Muscle of arm (tissue), 12 donors: ENCODE data around the gene RALGAPA2. TPM values are rescaled to one million over a fixed set of nuclear protein-coding genes. Genes with fewer than 3 reads are reported as not detected.
A peak's percentile ranks its signal among the peaks of the same experiment; 100 is the strongest.

ENCODE experiments used
- DNase-seq: peaks from one replicate; pipeline ENCODE4 v3.0.0-alpha.2; 2013
- polyA plus RNA-seq, 12 donors: library from polyadenylated mRNA; unstranded; fragments of 120-200 nt; gene quantifications; one replicate each; pipeline ENCODE4 v1.2.1, GENCODE V29; 2013; ENCODE audit not compliant: insufficient read length in 12 of 12

The RALGAPA2 gene
- polyA plus RNA-seq, 12 donors, result 8.1 to 25.9 (median 9.6) TPM; not detected in 1

DNA sequence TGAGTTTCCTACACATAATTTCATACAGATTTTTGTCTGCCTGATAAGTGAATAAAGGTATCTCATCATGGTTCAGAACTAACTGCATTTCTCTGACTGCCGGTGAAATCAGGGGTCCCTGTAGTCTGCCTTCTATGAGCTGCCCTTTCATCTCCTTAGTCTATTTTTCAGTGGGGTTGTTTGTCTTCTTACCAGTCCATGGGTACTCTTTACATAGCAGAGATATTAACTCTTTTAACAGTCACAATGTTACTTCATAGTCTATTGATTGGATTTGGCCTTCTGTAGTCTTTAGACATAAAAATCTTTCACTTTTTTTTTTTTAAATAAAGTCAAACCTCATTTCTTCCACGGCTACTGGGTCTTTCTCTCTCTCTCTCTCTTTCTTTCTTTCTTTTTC, 79.8 kb downstream of the RALGAPA2 start:
- DNase-seq, result no peak

DNA sequence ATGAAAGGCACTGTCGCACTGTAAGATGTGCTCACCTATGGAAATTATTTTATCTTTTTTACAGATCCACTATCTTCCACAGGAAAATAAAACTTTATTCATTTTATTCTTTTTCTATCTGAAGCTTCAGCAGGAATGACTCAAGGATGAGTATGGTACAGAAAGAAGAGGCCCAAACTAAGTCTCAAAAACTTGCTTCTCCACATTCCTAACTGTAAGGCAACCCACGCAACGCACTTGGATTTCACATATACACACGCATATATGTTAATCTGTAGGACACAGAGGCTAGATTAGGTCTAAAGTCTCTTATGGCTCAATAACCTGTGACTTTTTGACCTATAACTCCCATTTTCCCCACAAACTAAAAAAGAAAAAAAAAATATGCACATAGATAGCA, 81.9 kb downstream of the RALGAPA2 start:
- DNase-seq, result no peak

DNA sequence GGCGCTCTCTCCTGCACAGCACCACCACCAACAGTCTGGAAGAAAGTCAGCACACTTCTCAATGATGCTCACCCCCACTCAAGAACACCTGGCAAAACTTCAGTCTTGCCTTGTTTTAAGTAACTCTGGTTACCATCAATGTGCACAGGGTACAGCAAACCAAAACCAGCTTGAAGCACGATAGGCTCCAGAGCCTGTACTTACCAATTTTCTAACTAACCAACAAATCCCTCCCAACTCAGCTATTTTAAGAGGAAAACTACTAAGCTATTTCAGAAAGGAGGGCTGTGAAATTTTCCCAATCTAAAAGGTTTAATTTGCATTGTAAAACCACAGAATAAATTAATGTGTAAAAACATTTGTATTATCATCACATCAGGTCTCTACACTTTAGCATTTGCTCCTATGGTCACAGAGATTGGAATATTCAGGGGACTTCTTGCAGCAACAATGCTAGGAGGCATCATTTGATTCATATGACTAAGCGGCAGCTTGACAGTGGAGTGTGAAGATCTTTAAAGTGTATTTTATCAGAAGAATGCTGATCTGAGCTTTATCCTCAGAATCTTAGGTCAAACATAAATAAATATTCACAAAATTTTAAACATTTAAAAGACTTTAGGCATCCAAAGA, 82.8 kb downstream of the RALGAPA2 start:
- DNase-seq, result no peak

DNA sequence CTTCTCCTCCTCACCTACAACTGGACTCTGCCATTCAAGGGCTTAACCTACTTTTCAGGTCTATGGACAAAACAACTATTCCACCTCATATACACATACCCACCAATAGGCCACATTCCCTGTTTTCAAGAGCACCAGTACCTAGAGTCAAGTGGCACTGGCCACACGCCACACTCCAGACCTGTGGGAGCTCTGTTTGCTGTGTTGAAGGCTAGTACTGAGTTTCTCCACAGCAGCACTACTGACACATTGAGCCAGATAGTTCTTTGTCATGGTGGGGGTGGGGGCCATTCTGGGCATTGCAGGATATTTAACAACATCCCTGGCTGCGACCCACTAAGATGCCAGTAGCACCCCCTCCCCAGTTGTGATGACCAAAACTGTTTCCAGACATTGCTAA, 84.1 kb downstream of the RALGAPA2 start:
- no peak for DNase-seq

DNA sequence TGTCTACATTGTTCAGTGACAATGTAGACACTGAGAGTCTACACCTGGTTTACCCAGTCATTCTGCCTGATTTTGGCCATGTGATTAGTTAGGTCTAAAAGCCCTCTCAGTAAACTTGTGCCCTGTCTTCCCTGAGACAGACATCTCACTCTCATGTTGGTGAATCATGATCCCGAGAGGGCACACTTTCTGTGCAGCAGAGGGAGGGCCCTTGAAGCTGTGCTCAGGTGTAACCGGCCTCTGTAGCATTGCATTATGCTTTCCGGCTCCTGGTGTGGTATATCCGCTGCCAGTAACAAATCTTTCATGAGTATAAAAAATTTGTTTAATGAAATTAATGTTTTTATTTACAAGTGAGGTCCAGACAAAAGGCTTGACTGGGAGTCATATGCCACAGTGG, 85.0 kb downstream of the RALGAPA2 start:
- DNase-seq, result no peak

DNA sequence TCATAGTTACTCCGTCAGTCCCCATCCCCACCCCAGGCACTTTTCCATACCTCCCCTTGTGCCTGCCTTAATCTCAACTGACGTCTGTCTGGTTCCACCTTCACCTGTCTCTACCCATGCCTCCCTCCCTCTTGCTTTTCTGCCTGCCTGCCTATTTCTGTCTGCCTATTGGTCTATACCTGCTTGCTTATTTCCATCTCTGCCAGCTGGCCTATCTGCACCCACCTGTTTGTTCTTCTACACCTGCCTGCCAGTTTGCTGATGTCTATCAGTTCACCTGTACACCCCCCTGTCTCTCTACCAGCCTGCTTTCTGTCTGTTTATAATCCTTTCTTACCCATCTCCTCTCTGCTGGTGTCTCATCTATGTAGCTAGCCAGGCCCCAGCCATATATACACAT, 87.5 kb downstream of the RALGAPA2 start:
- no peak for DNase-seq

DNA sequence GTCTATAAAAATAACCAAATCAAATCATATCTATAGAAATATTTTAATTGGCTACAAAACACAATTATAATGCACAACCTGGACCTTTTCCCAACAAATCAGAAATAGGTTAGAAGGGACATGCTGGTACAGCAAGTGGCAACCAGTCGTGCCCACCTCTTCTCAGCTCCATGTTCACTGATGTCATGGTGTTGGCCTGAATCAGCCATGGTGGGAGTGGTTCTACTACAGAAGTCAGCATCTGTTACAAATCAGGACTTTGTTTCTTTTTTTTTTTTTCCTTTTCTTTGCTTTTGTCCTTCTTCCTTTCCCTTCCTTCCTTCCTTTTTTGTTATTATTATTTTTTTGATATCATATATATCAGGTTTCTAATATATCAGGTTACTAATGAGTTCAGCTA, 91.2 kb downstream of the RALGAPA2 start:
- DNase-seq, result no peak

DNA sequence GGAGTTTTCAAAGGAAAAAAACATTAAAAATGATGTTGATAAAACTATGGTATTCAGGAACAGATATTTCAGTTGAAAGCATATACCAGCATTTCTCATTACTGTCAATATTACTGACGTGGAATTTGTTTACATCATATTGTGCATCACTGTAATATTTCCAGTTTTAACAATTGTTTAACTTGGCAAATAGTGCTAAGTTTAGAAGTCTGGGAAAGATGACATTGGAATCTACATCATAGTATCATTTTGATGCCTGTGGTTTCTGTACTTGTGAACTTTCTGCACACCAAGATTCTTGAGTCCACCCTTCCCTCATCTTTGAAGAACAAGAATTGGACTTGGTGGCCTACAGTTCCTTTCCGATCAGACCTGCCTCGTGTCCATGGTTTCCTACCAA, 98.1 kb downstream of the RALGAPA2 start:
- DNase-seq, result no peak

DNA sequence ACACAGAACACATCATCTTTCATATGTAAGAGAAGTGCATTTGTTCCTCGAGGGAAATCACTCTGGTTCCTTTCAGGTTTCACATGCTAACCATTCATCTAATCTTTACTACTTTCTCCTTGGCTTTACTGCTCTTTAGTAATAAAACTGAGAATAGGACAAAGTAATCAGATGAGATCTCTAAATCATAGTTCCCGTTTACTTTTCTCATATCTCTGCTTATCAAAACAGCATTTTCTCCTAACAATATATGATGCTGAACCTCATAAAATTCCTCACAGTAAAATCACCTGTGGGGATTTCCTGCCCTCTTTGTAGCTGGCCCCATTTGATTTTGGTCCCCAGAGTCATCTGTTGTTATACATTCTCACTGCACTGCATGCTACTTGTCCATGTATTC, 100.2 kb downstream of the RALGAPA2 start:
- DNase-seq, result no peak

DNA sequence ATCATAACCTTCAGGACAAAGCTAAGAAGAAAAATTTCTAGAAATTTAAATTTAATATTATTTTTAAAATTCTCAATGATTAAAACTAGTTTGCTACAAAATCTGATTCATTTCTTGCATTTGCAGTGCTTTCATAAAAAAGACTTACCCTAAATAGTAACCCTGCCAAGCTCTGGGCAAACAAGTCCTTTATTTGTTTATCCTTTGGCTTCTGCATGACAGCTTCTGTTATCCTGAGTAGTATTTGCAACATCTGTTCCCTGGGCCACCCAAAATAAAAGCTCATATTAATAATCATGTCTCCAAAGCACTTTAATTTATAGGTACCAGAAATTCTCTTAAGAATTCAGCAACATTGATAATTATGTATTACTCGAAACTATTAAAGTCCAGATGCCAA, 101.3 kb downstream of the RALGAPA2 start:
- DNase-seq, result no peak

DNA sequence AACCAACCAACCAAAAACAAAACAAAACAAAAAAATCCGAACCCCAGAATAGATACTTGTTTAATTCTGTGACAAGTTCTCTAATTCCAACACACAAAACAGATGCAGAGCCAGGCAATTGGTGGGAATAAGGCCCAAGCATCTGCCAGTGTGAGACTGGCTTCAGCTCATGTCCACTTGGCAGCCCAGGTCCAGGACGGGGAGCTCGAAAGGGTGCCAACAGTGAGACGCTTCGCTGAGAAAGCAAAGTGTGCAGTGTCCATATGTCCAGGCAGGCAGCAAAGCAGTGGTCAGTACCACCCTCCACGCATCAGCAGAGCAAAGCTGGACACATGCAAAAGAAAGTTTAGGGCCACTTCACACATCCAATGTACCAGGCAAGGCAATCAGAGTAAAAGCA, 102.9 kb downstream of the RALGAPA2 start:
- no peak for DNase-seq

DNA sequence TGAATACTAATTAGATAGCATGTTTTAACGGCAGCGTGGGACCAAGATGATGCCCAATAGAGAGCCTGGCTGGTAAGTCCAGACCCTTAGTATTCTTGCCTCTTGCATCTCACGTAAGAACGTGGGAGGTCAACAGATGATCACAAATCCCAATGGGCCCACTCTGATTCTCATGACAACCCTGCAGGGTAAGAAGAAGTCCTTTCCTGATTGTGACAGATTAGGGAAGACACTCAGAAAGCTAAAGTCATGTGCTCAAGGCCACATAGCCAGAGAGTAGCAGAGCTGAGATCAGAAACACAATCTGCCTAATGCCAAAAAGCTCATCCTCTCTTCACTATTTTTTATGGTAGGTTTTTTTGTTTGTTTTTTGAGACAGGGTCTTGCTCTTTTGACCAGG, 103.8 kb downstream of the RALGAPA2 start:
- no peak for DNase-seq

DNA sequence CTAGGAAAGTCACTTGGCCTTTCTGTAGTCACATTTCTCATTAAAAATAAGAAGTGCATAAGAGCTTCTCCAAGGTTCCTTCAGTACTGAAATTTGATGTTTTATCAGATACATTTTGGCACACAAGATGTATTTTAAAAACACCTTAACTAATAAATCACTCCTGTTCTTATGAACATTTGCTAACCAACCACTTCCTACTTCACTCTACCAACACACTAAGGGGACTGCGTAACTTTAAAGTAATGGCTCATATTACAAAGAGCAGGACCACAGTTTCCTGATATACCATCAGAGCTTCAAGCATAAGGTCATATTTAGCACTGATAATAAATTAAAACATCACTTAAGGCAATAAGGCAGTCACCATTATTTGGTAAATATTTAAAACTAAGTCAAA, 104.4 kb downstream of the RALGAPA2 start:
- DNase-seq, result no peak

DNA sequence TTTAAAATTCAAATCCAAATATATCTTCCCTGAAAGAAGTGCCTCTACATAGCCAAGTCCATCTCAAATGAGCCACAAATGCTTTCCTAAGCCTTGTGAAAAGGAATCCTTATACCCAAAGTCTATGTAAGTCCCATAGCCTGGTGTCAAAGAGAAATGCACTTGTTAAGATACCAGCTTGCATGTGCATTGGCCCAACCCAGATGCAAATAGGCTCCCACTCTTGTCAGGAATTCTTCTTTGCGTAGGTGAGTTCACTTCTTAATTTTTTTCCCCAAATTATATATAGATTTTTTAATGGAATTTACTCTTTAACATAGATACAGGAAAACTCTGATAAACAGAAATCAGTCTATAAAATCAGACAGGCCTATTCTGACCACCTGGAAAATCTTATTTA, 105.6 kb downstream of the RALGAPA2 start:
- no peak for DNase-seq

DNA sequence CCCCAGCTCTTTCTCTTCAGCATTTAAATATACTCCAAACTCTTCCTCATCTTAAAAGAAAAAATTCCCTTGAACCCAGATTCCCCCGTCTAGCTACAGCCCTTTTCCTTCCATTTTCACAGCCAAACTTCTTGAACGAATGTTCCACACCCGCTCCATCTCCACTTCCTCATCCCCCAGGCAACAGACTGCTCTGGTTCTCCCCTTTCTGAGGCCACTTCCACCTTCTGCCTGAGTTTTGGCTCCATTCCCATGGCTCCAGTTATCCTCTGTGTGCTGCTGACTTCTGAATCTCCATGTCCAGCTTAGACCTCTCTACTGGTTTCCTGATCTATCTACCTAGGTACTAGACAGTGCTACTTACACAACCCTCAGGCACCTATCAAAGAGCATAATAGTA, 106.4 kb downstream of the RALGAPA2 start:
- no peak for DNase-seq

DNA sequence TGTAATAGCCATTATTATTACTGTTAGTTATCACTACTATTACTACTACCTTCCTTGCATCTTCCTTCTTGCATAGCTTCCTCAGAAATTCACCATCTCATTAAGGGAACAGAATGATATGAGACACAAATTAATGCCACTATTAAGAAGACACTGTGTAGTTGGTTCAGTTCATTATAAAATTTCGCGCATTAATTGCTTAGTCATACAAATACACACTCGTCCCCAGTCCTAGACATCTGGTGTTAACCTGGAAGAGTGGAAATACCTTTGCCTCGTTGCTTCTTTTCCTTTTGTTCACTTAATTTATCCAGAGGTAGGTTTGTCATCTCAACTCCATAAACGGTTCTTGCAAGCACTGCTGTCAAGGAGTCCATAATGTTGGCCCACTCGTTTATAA, 107.5 kb downstream of the RALGAPA2 start:
- DNase-seq, result no peak

DNA sequence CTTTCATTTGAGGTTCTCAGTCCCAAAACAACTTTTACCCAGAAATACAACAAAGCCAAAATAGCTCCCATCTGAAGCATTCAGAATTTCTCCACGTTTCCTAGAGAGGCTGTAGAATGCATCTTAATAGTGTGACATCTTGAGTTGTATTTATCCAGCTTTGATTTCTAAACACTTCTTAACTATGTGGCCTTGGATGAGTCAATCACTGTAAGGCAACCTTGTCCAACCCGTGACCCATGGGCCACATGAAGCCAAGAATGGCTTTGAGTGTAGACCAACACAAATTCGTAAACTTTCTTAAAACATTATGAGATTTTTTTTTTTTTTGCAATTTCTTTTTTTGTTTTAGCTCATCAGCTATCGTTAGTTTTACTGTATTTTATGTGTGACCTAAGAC, 108.1 kb downstream of the RALGAPA2 start:
- no peak for DNase-seq

DNA sequence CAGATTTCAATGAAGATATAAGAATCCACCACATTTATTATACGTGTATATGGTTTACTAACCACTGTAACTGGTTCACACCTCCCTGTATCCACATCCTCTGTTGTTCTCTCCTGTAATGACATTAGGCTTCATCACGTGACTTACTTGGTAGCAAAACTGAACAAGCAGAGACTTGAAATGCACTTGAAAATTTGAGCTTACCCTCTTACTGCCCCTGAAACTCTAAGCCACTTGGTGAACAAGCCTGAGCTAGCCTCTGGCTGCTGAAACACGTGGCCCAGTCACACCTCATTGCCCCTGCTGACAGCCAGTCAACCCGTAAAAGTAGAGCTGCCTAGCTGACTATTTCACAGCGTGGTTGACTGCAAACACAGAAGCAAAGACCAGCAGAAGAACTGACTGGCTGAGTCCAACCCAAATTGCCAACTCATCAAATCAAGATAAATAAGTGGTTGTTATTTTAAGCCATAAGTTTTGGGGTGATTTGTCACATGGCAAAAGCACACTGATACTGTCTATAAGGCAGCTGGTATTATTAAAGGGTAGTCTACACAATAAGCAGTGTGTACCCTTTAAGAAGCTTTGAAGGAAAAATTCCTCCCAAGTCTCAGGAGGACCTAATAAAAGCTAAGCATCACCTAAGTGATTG, 109.0 kb downstream of the RALGAPA2 start:
- no peak for DNase-seq

DNA sequence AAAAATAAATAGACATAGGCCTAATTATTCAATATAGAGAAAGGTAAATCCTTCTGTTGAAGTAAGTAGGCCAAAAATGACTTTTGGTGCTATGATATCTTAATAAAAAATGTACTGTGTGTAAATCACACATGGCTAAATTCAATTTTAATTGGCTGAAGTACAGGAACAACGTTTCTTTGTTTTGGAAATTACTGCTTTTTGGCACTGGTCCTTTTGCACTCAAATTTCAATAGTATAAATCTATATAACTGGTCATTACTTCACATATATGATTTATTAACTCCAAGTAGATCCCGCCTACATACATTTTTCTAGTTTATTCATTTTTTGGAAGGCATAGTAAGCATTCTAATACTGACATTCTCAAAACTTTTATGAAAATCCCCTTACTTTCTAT, 114.5 kb downstream of the RALGAPA2 start:
- DNase-seq, result no peak

DNA sequence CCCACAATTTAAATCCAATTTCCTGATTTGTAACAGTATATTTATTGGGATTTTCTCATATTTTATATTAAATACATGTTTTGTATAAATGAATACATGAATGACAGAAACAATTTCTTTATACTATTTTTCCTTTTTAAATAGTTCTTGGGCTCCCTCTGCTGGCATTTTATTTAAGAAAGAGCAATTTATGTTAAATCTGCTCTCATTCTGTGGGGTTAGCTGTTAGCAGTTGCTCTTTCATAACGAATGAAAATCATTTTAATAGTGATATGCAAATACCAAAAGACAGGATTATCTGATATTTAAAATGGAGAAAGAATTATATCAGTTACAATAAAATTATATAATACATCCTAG, 118.3 kb downstream of the RALGAPA2 start:
- peak; percentile 20 for DNase-seq

DNA sequence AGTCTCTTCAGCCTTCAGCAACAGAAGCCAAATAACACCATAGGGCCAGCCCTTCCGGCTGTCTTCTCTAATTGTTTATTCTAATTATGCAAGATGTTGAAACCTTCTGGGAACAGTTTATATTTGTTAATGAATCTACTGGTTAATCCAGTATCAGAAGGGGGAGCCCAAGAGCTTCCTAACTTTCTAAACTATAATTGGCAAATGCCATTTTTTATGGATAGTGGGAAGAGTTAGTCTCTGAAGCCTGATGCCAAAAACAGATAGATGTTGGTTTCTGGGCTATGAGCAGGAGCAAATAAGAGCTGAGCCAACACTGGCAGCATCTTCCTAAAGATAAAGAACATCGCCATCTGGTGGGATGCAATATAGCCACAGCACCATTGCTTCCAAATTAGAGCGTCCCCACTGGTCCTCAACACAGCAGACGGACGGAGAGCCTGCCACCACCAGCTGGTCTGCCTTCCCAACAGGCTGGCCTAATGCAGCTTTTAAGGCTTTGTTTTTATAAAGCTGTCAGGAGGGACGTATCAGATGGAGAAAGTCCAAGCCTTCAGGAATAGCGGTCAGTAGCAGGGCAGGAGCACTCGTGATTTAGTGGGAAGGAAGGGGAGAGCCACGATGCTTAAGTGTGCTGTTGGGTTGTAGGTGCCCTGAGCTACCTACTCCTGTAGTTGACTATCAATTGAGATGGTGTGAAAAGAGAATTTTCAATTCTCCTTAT, 118.8 kb downstream of the RALGAPA2 start:
- DNase-seq, result peak; percentile 18

DNA sequence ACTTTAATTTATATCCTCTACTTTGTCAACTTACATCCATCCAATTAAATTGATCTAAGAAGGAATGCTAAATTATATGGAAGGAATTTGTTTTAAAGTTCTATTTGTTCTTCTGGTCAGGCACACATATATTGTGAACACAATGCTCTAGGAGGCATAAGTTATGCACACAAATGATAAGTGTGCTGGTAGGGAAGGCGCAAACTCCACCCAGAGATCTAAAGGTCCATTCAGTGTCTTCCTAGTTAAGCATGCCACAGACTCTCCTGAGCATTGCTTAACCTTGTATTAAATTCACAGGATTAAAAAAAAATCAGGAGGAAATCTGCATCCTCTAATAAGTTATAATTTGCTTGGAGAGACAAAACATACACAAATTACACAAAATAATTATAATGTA, 127.3 kb downstream of the RALGAPA2 start:
- DNase-seq, result no peak

DNA sequence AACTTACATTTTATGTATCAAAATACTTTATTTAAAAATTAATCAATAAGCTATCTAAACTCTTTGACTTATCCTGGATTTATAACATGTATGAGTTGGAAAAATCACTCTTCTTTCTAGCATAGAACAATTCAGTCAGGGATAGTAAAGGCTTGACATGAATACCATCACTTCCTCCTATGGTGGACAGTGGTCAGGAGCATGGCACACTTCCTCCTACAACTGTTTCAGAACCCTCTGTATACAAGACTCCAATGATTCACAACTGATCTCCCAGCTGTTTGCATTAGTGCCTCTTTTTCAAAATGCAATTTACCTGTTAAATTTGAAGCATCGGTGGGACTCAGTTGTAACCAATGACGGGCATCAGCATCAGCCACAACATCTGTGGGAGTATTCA, 129.7 kb downstream of the RALGAPA2 start:
- DNase-seq, result no peak

DNA sequence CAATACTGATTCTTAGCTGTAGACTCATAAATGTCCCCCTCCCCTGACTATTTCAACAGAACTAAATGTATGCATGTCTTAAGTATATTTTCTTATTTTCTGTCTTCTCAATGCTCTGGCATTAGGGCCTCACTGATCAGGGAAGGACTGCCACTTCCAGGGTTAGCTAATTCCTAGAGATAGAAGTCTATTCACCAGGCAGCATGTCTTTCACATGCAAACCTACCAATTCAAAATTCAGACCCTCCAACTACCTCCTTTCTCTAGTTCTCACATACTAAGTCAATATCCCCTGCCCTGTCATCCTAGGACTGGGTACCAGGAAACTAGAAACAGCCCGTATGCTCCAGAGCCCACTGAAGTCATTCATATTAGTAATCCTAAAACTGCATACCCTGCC, 132.3 kb downstream of the RALGAPA2 start:
- DNase-seq, result no peak
